Activated naive CD4-positive, alpha-beta T cell treated with anti-CD3 and anti-CD28 coated beads, Interleukin-2, amount 50 U/mL, for 24 hours (primary cell): ENCODE results near the gene KLB.
"Not testable (repeated sequence)": the region's sequence is repeated elsewhere in the genome, so short reads cannot be mapped to it uniquely, and the experiment has no call there.

ENCODE experiments used
- H3K27ac Mint-ChIP-seq: one replicate; pipeline ENCODE4 v1.8.0; 2021; ENCODE audit warnings: mild to moderate bottlenecking, mixed read lengths
- H3K27me3 Mint-ChIP-seq: one replicate; pipeline ENCODE4 v1.8.0; 2021; ENCODE audit warnings: mixed read lengths
- H3K36me3 Mint-ChIP-seq: one replicate; pipeline ENCODE4 v1.8.0; 2021; ENCODE audit warnings: mixed read lengths
- H3K4me1 Mint-ChIP-seq: one replicate; pipeline ENCODE4 v1.8.0; 2021; ENCODE audit warnings: mixed read lengths
- H3K4me3 Mint-ChIP-seq: one replicate; pipeline ENCODE4 v1.8.0; 2021; ENCODE audit warnings: mild to moderate bottlenecking, mixed read lengths
- H3K9me3 Mint-ChIP-seq: one replicate; pipeline ENCODE4 v1.8.0; 2021; ENCODE audit warnings: mixed read lengths

KLB gene

GRCh38 chr4:39401640-39402039 lies 5.1 kb upstream of the KLB start:
- not testable (repeated sequence) for H3K27ac Mint-ChIP-seq, H3K4me3 Mint-ChIP-seq, H3K36me3 Mint-ChIP-seq, H3K9me3 Mint-ChIP-seq, H3K4me1 Mint-ChIP-seq, H3K27me3 Mint-ChIP-seq

- Mint-ChIP-seq H3K4me3 (no peak overlapping the region), H3K9me3 (no peaks in the 10 kb centered on the region), H3K27ac (no peak overlapping the region), H3K4me1 (no peaks in the 10 kb centered on the region), H3K27me3 (no peaks in the 10 kb centered on the region), H3K36me3 (no peaks in the 10 kb centered on the region)
Measured at GRCh38 chr4:39407584-39407885, 805 bp downstream of the KLB start.

GRCh38 chr4:39410415-39410814 lies 3.7 kb downstream of the KLB start:
- Mint-ChIP-seq H3K9me3 (no peaks in the 10 kb centered on the region), H3K36me3 (no peaks in the 10 kb centered on the region), H3K27me3 (no peaks in the 10 kb centered on the region), H3K4me3 (no peak overlapping the region), H3K27ac (no peak overlapping the region), H3K4me1 (no peaks in the 10 kb centered on the region)

GRCh38 chr4:39411561-39411960 lies 4.8 kb downstream of the KLB start:
- not testable (repeated sequence) for H3K27ac Mint-ChIP-seq, H3K27me3 Mint-ChIP-seq, H3K4me1 Mint-ChIP-seq, H3K9me3 Mint-ChIP-seq, H3K36me3 Mint-ChIP-seq, H3K4me3 Mint-ChIP-seq

- H3K9me3 Mint-ChIP-seq = no peaks in the 10 kb centered on the region
- H3K27ac Mint-ChIP-seq = no peak overlapping the region
- H3K4me3 Mint-ChIP-seq = no peak overlapping the region
- peaks cover 4% of the 10 kb centered on the region for H3K27me3 Mint-ChIP-seq
- no peaks in the 10 kb centered on the region for H3K36me3 Mint-ChIP-seq
- no peaks in the 10 kb centered on the region for H3K4me1 Mint-ChIP-seq
Measured at GRCh38 chr4:39415678-39416283, 9.1 kb downstream of the KLB start.

- H3K4me1 Mint-ChIP-seq = no peaks in the 10 kb centered on the region
- H3K27me3 Mint-ChIP-seq = peaks cover 3% of the 10 kb centered on the region
- no peak overlapping the region for H3K4me3 Mint-ChIP-seq
- no peaks in the 10 kb centered on the region for H3K36me3 Mint-ChIP-seq
- no peak overlapping the region for H3K27ac Mint-ChIP-seq
- H3K9me3 Mint-ChIP-seq = no peaks in the 10 kb centered on the region
Measured at GRCh38 chr4:39422247-39422646, 15.5 kb downstream of the KLB start.

GRCh38 chr4:39425297-39425696 lies 18.6 kb downstream of the KLB start:
- H3K9me3 Mint-ChIP-seq, H3K27ac Mint-ChIP-seq, H3K36me3 Mint-ChIP-seq, H3K4me1 Mint-ChIP-seq, H3K4me3 Mint-ChIP-seq, H3K27me3 Mint-ChIP-seq: not testable (repeated sequence)

- no peak overlapping the region for H3K27ac Mint-ChIP-seq
- H3K36me3 Mint-ChIP-seq = no peaks in the 10 kb centered on the region
- no peaks in the 10 kb centered on the region for H3K27me3 Mint-ChIP-seq
- H3K4me1 Mint-ChIP-seq = no peaks in the 10 kb centered on the region
- H3K4me3 Mint-ChIP-seq = no peak overlapping the region
- no peaks in the 10 kb centered on the region for H3K9me3 Mint-ChIP-seq
Measured at GRCh38 chr4:39426728-39427127, 20.0 kb downstream of the KLB start.

- Mint-ChIP-seq H3K36me3 (no peaks in the 10 kb centered on the region), H3K4me1 (no peaks in the 10 kb centered on the region), H3K27ac (no peak overlapping the region), H3K27me3 (no peaks in the 10 kb centered on the region), H3K9me3 (no peaks in the 10 kb centered on the region), H3K4me3 (no peak overlapping the region)
Measured at GRCh38 chr4:39427520-39428114, 20.9 kb downstream of the KLB start.

GRCh38 chr4:39429476-39430334 lies 23.0 kb downstream of the KLB start:
- H3K36me3 Mint-ChIP-seq = no peaks in the 10 kb centered on the region
- no peak overlapping the region for H3K4me3 Mint-ChIP-seq
- no peaks in the 10 kb centered on the region for H3K9me3 Mint-ChIP-seq
- H3K4me1 Mint-ChIP-seq = no peaks in the 10 kb centered on the region
- no peaks in the 10 kb centered on the region for H3K27me3 Mint-ChIP-seq
- no peak overlapping the region for H3K27ac Mint-ChIP-seq

- no peaks in the 10 kb centered on the region for H3K9me3 Mint-ChIP-seq
- H3K4me1 Mint-ChIP-seq = no peaks in the 10 kb centered on the region
- H3K27ac Mint-ChIP-seq = no peak overlapping the region
- H3K36me3 Mint-ChIP-seq = no peaks in the 10 kb centered on the region
- no peaks in the 10 kb centered on the region for H3K27me3 Mint-ChIP-seq
- no peak overlapping the region for H3K4me3 Mint-ChIP-seq
Measured at GRCh38 chr4:39433878-39434492, 27.3 kb downstream of the KLB start.

GRCh38 chr4:39435659-39436563 lies 29.2 kb downstream of the KLB start:
- no peak overlapping the region for H3K4me3 Mint-ChIP-seq
- H3K9me3 Mint-ChIP-seq = no peaks in the 10 kb centered on the region
- H3K27me3 Mint-ChIP-seq = no peaks in the 10 kb centered on the region
- H3K36me3 Mint-ChIP-seq = no peaks in the 10 kb centered on the region
- no peaks in the 10 kb centered on the region for H3K4me1 Mint-ChIP-seq
- no peak overlapping the region for H3K27ac Mint-ChIP-seq

GRCh38 chr4:39441593-39441992 lies 34.9 kb downstream of the KLB start:
- H3K27me3 Mint-ChIP-seq = no peaks in the 10 kb centered on the region
- no peaks in the 10 kb centered on the region for H3K36me3 Mint-ChIP-seq
- H3K9me3 Mint-ChIP-seq = no peaks in the 10 kb centered on the region
- H3K4me1 Mint-ChIP-seq = no peaks in the 10 kb centered on the region
- H3K27ac Mint-ChIP-seq = no peak overlapping the region
- no peak overlapping the region for H3K4me3 Mint-ChIP-seq

GRCh38 chr4:39442998-39443397 lies 36.3 kb downstream of the KLB start:
- no peak overlapping the region for H3K4me3 Mint-ChIP-seq
- no peaks in the 10 kb centered on the region for H3K9me3 Mint-ChIP-seq
- no peaks in the 10 kb centered on the region for H3K27me3 Mint-ChIP-seq
- H3K27ac Mint-ChIP-seq = no peak overlapping the region
- peaks cover 6% of the 10 kb centered on the region for H3K4me1 Mint-ChIP-seq
- no peaks in the 10 kb centered on the region for H3K36me3 Mint-ChIP-seq

- H3K9me3 Mint-ChIP-seq = no peaks in the 10 kb centered on the region
- H3K27ac Mint-ChIP-seq = no peak overlapping the region
- peaks cover 5% of the 10 kb centered on the region for H3K36me3 Mint-ChIP-seq
- H3K4me3 Mint-ChIP-seq = no peak overlapping the region
- H3K27me3 Mint-ChIP-seq = no peaks in the 10 kb centered on the region
- peaks cover 14% of the 10 kb centered on the region for H3K4me1 Mint-ChIP-seq
Measured at GRCh38 chr4:39446483-39446841, 39.7 kb downstream of the KLB start.
